WTC11 (cell line): Measurements from ENCODE around the gene TRPM4. TPM values are rescaled to one million over a fixed set of nuclear protein-coding genes. Genes with fewer than 3 reads are reported as not detected.

Experiments used
- ATAC-seq: fragments of 200-7000 bp; cut with Tn5 transposase; 2 replicates; pipeline ENCODE4 v1.10.0; 2021; ENCODE audit warnings: mild to moderate bottlenecking, moderate library complexity
- CTCF ChIA-PET: fragments of 300-600 bp; sonication (Branson Sonifier 250); formaldehyde crosslinking; loops from one replicate; lab custom pipeline; 2021; ENCODE audit warnings: antibody characterized with exemption; lab: Charles Lee
- POLR2A ChIA-PET: fragments of 350-600 bp; sonication (Branson Sonifier 250); formaldehyde crosslinking; loops from one replicate; lab custom pipeline; 2021; ENCODE audit warnings: antibody characterized with exemption; lab: Charles Lee
- DNase-seq: peaks from one replicate; pipeline ENCODE4 v3.0.0; 2021; ENCODE audit warnings: low spot score
- H3K27ac Mint-ChIP-seq: 2 replicates; pipeline ENCODE4 v1.8.0; 2021; ENCODE audit warnings: mixed read lengths
- H3K27me3 Mint-ChIP-seq: 2 replicates; pipeline ENCODE4 v1.8.0; 2021; ENCODE audit warnings: low read depth, mild to moderate bottlenecking, moderate library complexity, mixed read lengths
- H3K36me3 Mint-ChIP-seq: 2 replicates; pipeline ENCODE4 v1.8.0; 2021; ENCODE audit warnings: mixed read lengths
- H3K4me1 Mint-ChIP-seq: 2 replicates; pipeline ENCODE4 v1.8.0; 2022; ENCODE audit warnings: mixed read lengths
- H3K4me3 Mint-ChIP-seq: 2 replicates; pipeline ENCODE4 v1.8.0; 2021; ENCODE audit warnings: mild to moderate bottlenecking, moderate library complexity, mixed read lengths
- H3K9me3 Mint-ChIP-seq: 2 replicates; pipeline ENCODE4 v1.8.0; 2021; ENCODE audit warnings: mixed read lengths
- ARID4B ChIP-seq: sonication (generic); formaldehyde crosslinking; IDR thresholded peaks from 2 replicates; pipeline ENCODE4 v1.8.0; 2023; ENCODE audit warnings: missing genetic modification reagents, mild to moderate bottlenecking, borderline replicate concordance
- E2F1 ChIP-seq: sonication (generic); formaldehyde crosslinking; IDR thresholded peaks from 2 replicates; pipeline ENCODE4 v1.8.0; 2022; ENCODE audit warnings: mild to moderate bottlenecking, missing genetic modification reagents
- FOXK1 ChIP-seq: sonication (generic); formaldehyde crosslinking; IDR thresholded peaks from 2 replicates; pipeline ENCODE4 v1.8.0; 2022; ENCODE audit warnings: mild to moderate bottlenecking, moderate library complexity, missing genetic modification reagents
- GTF2I ChIP-seq: fragments of 250-450 bp; sonication (Bioruptor Pico); conservative IDR thresholded peaks from 2 replicates; pipeline ENCODE4 v1.4.0; 2021; ENCODE audit warnings: mild to moderate bottlenecking
- HMGXB4 ChIP-seq: sonication (generic); formaldehyde crosslinking; IDR thresholded peaks from 2 replicates; pipeline ENCODE4 v1.8.1; 2023; ENCODE audit warnings: mild to moderate bottlenecking, moderate library complexity, missing genetic modification reagents
- MAX ChIP-seq: sonication (generic); formaldehyde crosslinking; IDR thresholded peaks from 2 replicates; pipeline ENCODE4 v1.8.0; 2022; ENCODE audit warnings: mild to moderate bottlenecking, missing genetic modification reagents
- NFE2L1 ChIP-seq: sonication (generic); formaldehyde crosslinking; IDR thresholded peaks from 2 replicates; pipeline ENCODE4 v1.8.1; 2023; ENCODE audit warnings: missing genetic modification reagents
- SMAD4 ChIP-seq: sonication (generic); formaldehyde crosslinking; IDR thresholded peaks from 2 replicates; pipeline ENCODE4 v1.8.0; 2022; ENCODE audit warnings: mild to moderate bottlenecking, missing genetic modification reagents
- SP1 ChIP-seq: sonication (generic); formaldehyde crosslinking; conservative IDR thresholded peaks from 2 replicates; pipeline ENCODE4 v1.8.1; 2022; ENCODE audit warnings: missing genetic modification reagents
- TEAD1 ChIP-seq: sonication (generic); formaldehyde crosslinking; IDR thresholded peaks from 2 replicates; pipeline ENCODE4 v1.8.0; 2022; ENCODE audit warnings: mild to moderate bottlenecking, missing genetic modification reagents
- USF1 ChIP-seq: sonication (generic); formaldehyde crosslinking; IDR thresholded peaks from 2 replicates; pipeline ENCODE4 v1.8.0; 2022; ENCODE audit warnings: mild to moderate bottlenecking, missing genetic modification reagents
- ZNF232 ChIP-seq: sonication (generic); formaldehyde crosslinking; IDR thresholded peaks from 2 replicates; pipeline ENCODE4 v1.8.0; 2022; ENCODE audit warnings: mild to moderate bottlenecking, missing genetic modification reagents
- total RNA-seq: library from RNA; stranded (reverse); gene quantifications from 3 replicates; pipeline ENCODE4 v1.2.3, GENCODE V29; 2021

The TRPM4 gene
- total RNA-seq, 1 experiment from 2014 or later: 15.5 TPM

- no peak for TF ChIP-seq HMGXB4
These were observed 9.4 kb upstream of the TRPM4 start (continued) for GRCh38 chr19:49148044-49148682.

- CTCF ChIA-PET: interaction anchor here (0.5 to 7.9 kb wide), 19 partner anchors 10 to 156 kb away, joined by 3 to 98 read pairs (median 6); partner anchors contain the start of genes GYS1, LIN7B and RUVBL2
- POLR2A ChIA-PET: interaction anchor here (0.5 to 2.5 kb wide), 14 partner anchors 9 to 411 kb away, joined by 3 to 8 read pairs (median 4); partner anchors contain the start of genes GYS1, NTF4, RUVBL2 and TRPM4
- H3K27ac Mint-ChIP-seq: peak overlapping the region; percentile 91
- peak overlapping the region; percentile 92 for H3K4me3 Mint-ChIP-seq
- TF ChIP-seq USF1 (CRISPR knock-in tag) (peak; percentile 41; the same call in 1 of the 2 replicates), GTF2I (CRISPR knock-in tag) (no peak), SP1 (peak; percentile 40; the same call in 1 of the 2 replicates), SMAD4 (0 out of 2 replicates have a peak, but pooled peaks have one; percentile 27), ZNF232 (CRISPR knock-in tag) (0 out of 2 replicates have a peak, but pooled peaks have one; percentile 18), NFE2L1 (CRISPR knock-in tag) (peak; percentile 64; the same call in 1 of the 2 replicates), MAX (CRISPR knock-in tag) (peak; percentile 71; the same call in 1 of the 2 replicates), ARID4B (CRISPR knock-in tag) (peak; percentile 46; the same call in 1 of the 2 replicates), TEAD1 (CRISPR knock-in tag) (0 out of 2 replicates have a peak, but pooled peaks have one; percentile 46), E2F1 (CRISPR knock-in tag) (no peak), FOXK1 (peak; percentile 31; the same call in 1 of the 2 replicates)
- peak; percentile 57 for ATAC-seq
- peaks cover under 1% of the 10 kb centered on the region; the same call in 1 of the 2 replicates for H3K36me3 Mint-ChIP-seq
- peaks cover 33% of the 10 kb centered on the region for H3K4me1 Mint-ChIP-seq
- H3K9me3 Mint-ChIP-seq: peaks cover 5% of the 10 kb centered on the region
- peaks cover 42% of the 10 kb centered on the region for H3K27me3 Mint-ChIP-seq
- DNase-seq: peak; percentile 100
These were observed 8.6 kb upstream of the TRPM4 start for GRCh38 chr19:49148784-49149651.
